ENCODE results near the gene COL11A2. TPM values are rescaled to one million over a fixed set of nuclear protein-coding genes. Genes with fewer than 3 reads are reported as not detected.

The COL11A2 gene
- polyA plus RNA-seq, 1 of the 3 experiments (the other 2 are of a cell fraction): 0.99 TPM

DNA sequence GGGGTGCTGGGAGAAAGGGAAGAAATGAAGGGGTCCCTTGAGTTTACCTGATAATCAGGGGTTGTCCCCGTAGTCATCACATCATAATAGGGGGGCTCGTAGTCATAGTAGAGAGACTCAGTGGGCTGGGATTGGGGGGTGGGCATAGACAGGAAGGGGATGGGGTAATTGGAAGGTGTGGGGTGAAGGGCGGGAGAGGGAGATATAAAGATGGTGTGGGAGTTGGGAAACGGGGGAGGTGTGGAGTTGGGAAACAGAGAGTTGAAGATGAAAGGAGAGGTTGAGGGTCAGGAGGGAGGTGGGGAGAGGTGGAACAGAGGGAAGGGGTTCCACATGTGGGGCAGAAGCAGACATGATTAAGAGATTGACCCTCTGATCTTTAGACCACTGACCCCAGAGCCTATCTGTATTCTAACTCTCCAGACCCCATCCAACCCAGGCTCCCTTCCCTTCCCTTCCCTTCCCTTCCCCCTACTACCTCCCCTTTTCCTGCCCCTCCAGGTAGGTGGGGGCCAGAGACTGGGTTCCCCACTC is 6.5 kb downstream of the COL11A2 start:
- Histone ChIP-seq H3K4me1 (ENCODE audit: control insufficient read depth in 1 of 2, insufficient read depth in 2 of 2, low read depth in 1 of 2, low read length in 1 of 2) (no peaks in the 10 kb centered on the region; a peak in 1 of 4 replicates), H3K27me3 (ENCODE audit: insufficient read depth) (no peaks in the 10 kb centered on the region), H3K79me2 (ENCODE audit: insufficient read depth) (no peaks in the 10 kb centered on the region), H3K36me3 (replicated peaks in 1 of 2; ENCODE audit: control insufficient read depth in 1 of 2, insufficient read depth in 2 of 2, low read length in 1 of 2) (no peaks in the 10 kb centered on the region), H3K9me3 (no peaks in the 10 kb centered on the region), H2AFZ (ENCODE audit: low read depth) (no peak overlapping the region), H4K20me1 (ENCODE audit: insufficient read depth) (no peaks in the 10 kb centered on the region), H3K4me3 (ENCODE audit: low read depth in 2 of 2, low read length in 1 of 2) (no peak overlapping the region), H3K27ac (ENCODE audit: low read depth in 2 of 2, low read length in 1 of 2) (no peak overlapping the region), H3F3A (replicated peaks; ENCODE audit: insufficient read depth) (no peaks in the 10 kb centered on the region), H3K4me2 (no peak overlapping the region), H3K9ac (no peak overlapping the region), H3K9me2 (no peaks in the 10 kb centered on the region)
- POLR2A ChIA-PET: no interaction called here
- CTCF ChIA-PET: interaction anchor here (2.0 to 2.4 kb wide), 2 partner anchors 12 to 24 kb away, joined by 10 to 14 read pairs; no protein-coding TSS in a partner anchor
- 42% methylated on average over 4 of the region's 4 CpGs for WGBS (ENCODE audit: low lambda C conversion rate)
- no peak for DNase-seq
- TF ChIP-seq YY1 (IDR thresholded peaks at IDR 0.05; ENCODE audit: low read depth) (no peak), RCOR1 (IDR thresholded peaks at IDR 0.05; ENCODE audit: low read length) (no peak), GABPA (IDR thresholded peaks at IDR 0.05; ENCODE audit: low read depth) (no peak), EP300 (IDR thresholded peaks at IDR 0.05; ENCODE audit: borderline replicate concordance in 1 of 2, low read depth in 1 of 2, low read length in 1 of 2) (no peak), TEAD4 (IDR thresholded peaks at IDR 0.05; ENCODE audit: borderline replicate concordance, insufficient read depth) (no peak), FOXM1 (IDR thresholded peaks at IDR 0.05; ENCODE audit: low read depth) (no peak), TAF1 (IDR thresholded peaks at IDR 0.05; ENCODE audit: borderline replicate concordance, low read depth, low read length) (no peak), RFX5 (IDR thresholded peaks at IDR 0.05; ENCODE audit: low read length) (no peak), POLR2AphosphoS5 (IDR thresholded peaks at IDR 0.05; ENCODE audit: low read depth, low read length) (no peak), TCF12 (IDR thresholded peaks at IDR 0.05) (no peak), MXI1 (IDR thresholded peaks at IDR 0.05; ENCODE audit: low read depth, low read length) (no peak), NRF1 (IDR thresholded peaks at IDR 0.05; ENCODE audit: low read depth, low read length) (no peak)
- TF ChIP-seq, protein P1, sequence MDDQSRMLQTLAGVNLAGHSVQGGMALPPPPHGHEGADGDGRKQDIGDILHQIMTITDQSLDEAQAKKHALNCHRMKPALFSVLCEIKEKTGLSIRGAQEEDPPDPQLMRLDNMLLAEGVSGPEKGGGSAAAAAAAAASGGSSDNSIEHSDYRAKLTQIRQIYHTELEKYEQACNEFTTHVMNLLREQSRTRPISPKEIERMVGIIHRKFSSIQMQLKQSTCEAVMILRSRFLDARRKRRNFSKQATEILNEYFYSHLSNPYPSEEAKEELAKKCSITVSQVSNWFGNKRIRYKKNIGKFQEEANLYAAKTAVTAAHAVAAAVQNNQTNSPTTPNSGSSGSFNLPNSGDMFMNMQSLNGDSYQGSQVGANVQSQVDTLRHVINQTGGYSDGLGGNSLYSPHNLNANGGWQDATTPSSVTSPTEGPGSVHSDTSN (IDR thresholded peaks at IDR 0.05): no peak
- TF ChIP-seq, protein P2, sequence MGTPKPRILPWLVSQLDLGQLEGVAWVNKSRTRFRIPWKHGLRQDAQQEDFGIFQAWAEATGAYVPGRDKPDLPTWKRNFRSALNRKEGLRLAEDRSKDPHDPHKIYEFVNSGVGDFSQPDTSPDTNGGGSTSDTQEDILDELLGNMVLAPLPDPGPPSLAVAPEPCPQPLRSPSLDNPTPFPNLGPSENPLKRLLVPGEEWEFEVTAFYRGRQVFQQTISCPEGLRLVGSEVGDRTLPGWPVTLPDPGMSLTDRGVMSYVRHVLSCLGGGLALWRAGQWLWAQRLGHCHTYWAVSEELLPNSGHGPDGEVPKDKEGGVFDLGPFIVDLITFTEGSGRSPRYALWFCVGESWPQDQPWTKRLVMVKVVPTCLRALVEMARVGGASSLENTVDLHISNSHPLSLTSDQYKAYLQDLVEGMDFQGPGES (IDR thresholded peaks at IDR 0.05; ENCODE audit: low read depth, low read length): no peak
- TF ChIP-seq, protein P3, sequence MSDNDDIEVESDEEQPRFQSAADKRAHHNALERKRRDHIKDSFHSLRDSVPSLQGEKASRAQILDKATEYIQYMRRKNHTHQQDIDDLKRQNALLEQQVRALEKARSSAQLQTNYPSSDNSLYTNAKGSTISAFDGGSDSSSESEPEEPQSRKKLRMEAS (IDR thresholded peaks at IDR 0.05; ENCODE audit: low read depth): no peak
- TF ChIP-seq, protein P4, sequence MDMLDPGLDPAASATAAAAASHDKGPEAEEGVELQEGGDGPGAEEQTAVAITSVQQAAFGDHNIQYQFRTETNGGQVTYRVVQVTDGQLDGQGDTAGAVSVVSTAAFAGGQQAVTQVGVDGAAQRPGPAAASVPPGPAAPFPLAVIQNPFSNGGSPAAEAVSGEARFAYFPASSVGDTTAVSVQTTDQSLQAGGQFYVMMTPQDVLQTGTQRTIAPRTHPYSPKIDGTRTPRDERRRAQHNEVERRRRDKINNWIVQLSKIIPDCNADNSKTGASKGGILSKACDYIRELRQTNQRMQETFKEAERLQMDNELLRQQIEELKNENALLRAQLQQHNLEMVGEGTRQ (IDR thresholded peaks at IDR 0.05; ENCODE audit: borderline replicate concordance, low read depth, low read length): no peak
- TF ChIP-seq, protein P5, sequence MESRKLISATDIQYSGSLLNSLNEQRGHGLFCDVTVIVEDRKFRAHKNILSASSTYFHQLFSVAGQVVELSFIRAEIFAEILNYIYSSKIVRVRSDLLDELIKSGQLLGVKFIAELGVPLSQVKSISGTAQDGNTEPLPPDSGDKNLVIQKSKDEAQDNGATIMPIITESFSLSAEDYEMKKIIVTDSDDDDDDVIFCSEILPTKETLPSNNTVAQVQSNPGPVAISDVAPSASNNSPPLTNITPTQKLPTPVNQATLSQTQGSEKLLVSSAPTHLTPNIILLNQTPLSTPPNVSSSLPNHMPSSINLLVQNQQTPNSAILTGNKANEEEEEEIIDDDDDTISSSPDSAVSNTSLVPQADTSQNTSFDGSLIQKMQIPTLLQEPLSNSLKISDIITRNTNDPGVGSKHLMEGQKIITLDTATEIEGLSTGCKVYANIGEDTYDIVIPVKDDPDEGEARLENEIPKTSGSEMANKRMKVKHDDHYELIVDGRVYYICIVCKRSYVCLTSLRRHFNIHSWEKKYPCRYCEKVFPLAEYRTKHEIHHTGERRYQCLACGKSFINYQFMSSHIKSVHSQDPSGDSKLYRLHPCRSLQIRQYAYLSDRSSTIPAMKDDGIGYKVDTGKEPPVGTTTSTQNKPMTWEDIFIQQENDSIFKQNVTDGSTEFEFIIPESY (IDR thresholded peaks at IDR 0.05; ENCODE audit: borderline replicate concordance, low read depth): no peak

All from SK-N-SH (cell line).